Measurements from ENCODE around the gene NECTIN1. TPM values are rescaled to one million over a fixed set of nuclear protein-coding genes. Genes with fewer than 3 reads are reported as not detected.

NECTIN1 gene
- total and polyA plus RNA-seq, 2 of the 4 experiments (the other 2 are of a cell fraction): 2.3 to 4.2 TPM

DNA sequence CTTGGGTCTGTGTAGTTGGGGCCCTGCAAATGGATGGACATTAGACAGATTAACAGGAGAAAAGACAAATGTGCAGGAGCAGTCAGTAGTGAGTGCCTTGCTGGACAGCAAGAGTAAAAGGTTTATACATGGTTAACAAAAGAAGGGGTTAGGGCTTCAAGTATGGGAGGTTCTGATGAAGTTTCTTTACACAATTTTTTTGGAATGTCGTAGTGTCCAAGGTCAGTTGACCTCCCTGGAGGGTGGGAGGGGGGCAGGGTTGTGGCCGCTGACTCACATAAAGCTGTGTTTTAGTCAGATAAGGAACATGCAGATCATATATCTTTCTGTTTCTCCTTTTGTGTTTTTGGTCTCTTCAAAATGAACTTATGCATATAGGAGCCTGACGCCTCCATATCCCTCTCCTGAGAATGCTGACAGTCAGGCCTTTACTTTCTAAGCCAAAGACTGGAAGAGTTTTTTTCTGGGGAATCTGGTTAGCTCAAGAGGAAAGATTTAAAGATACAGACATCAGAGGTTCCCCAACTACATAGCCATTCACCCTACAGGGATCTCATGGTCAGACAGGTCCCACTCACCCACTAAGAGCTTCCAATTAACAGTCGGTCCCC is 134.3 kb downstream of the NECTIN1 start:
- Histone ChIP-seq H3K36me3 (ENCODE audit: control insufficient read depth, insufficient read depth, low read length) (no peaks in the 10 kb centered on the region), H3K4me1 (ENCODE audit: control insufficient read depth, insufficient read depth, low read length) (peaks cover 10% of the 10 kb centered on the region), H3K4me2 (ENCODE audit: low read depth, low read length) (peak overlapping the region; percentile 9), H4K5ac (ENCODE audit: low read depth, low read length) (no peak overlapping the region), H2BK20ac (ENCODE audit: low read depth, low read length) (peak overlapping the region; percentile 66), H3K9me3 (ENCODE audit: control insufficient read depth, insufficient read depth, low read length) (peaks cover 6% of the 10 kb centered on the region), H3K9me1 (ENCODE audit: insufficient read depth, low read length) (peaks cover 11% of the 10 kb centered on the region), H2AK5ac (ENCODE audit: low read depth, low read length) (peak overlapping the region; percentile 68; the same call in 1 of the 2 replicates), H3K56ac (ENCODE audit: extremely low read depth, insufficient read depth, low read length) (no peak overlapping the region; the same call in 1 of the 2 replicates), H3K4ac (ENCODE audit: low read depth, low read length) (peak overlapping the region; percentile 38; the same call in 1 of the 2 replicates), H2BK15ac (ENCODE audit: low read depth, low read length) (peak overlapping the region; percentile 64; the same call in 1 of the 3 replicates), H3K27me3 (ENCODE audit: control insufficient read depth, insufficient read depth, low read length) (no peaks in the 10 kb centered on the region; the same call in 1 of the 2 replicates), H3K27ac (ENCODE audit: insufficient read depth, low read length) (peak overlapping the region; percentile 78), H2AFZ (replicated peaks; ENCODE audit: low read length, poor library complexity) (no peak overlapping the region), H3K79me1 (ENCODE audit: low read depth in 1 of 2, low read length in 2 of 2) (no peaks in the 10 kb centered on the region), H3K9ac (ENCODE audit: low read depth, low read length) (no peak overlapping the region), H2AK9ac (replicated peaks; ENCODE audit: low read depth, low read length, poor library complexity) (no peak overlapping the region), H4K8ac (ENCODE audit: low read depth in 2 of 2, low read length in 2 of 2) (peak overlapping the region in 1 of 2 experiments; percentile 70; a peak in 2 of 4 replicates), H3K4me3 (ENCODE audit: insufficient read depth, low read depth, low read length) (no peak overlapping the region), H2BK120ac (ENCODE audit: low read depth, low read length) (peak overlapping the region; percentile 83), H4K91ac (ENCODE audit: insufficient read depth, low read depth, low read length) (peak overlapping the region; percentile 78; the same call in 1 of the 2 replicates), H4K20me1 (ENCODE audit: insufficient read depth, low read length) (no peaks in the 10 kb centered on the region), H2BK5ac (ENCODE audit: low read depth, low read length, poor library complexity, severe bottlenecking) (no peak overlapping the region), H3K23ac (ENCODE audit: low read depth, low read length) (no peak overlapping the region), H3K18ac (ENCODE audit: low read depth, low read length) (peak overlapping the region; percentile 87), H3K14ac (replicated peaks; ENCODE audit: low read depth, low read length) (peak overlapping the region; percentile 59; the same call in 1 of the 2 replicates)
- in situ Hi-C loops (cut with MboI; ENCODE audit: low sequenced_read_pairs): no loop called here
- dilution Hi-C loops (cut with HindIII; ENCODE audit: low sequenced_read_pairs, unreplicated experiment): no loop called here
- WGBS, 2 experiments (ENCODE audit: extremely low coverage in 2 of 2, insufficient read length in 1 of 2): no CpG with 5 or more reads among the region's 4 CpGs
- ATAC-seq (ENCODE audit: low read depth) (peak; percentile 86), DNase-seq (peak; percentile 87)
- ChIA-PET CTCF (interaction anchor here (1.1 to 1.4 kb wide), 2 partner anchors 21 to 79 kb away, joined by 3 read pairs; no protein-coding TSS in a partner anchor), POLR2A (ENCODE audit: unreplicated experiment) (no interaction called here)
- no TSS peak for BruUV-seq (replicated peaks)
- intact Hi-C loops (cut with micrococcal nuclease): no loop called here
- TF ChIP-seq FOS (IDR thresholded peaks at IDR 0.05; ENCODE audit: low read depth, low read length): peak; percentile 60
- 0 out of 2 replicates have a peak, but pooled peaks have one; percentile 9 for TF ChIP-seq BHLHE40 (IDR thresholded peaks at IDR 0.05; ENCODE audit: low read depth, low read length)
- no peak for TF ChIP-seq MAFK (IDR thresholded peaks at IDR 0.05; ENCODE audit: low read depth, low read length)
- TF ChIP-seq, protein P1, sequence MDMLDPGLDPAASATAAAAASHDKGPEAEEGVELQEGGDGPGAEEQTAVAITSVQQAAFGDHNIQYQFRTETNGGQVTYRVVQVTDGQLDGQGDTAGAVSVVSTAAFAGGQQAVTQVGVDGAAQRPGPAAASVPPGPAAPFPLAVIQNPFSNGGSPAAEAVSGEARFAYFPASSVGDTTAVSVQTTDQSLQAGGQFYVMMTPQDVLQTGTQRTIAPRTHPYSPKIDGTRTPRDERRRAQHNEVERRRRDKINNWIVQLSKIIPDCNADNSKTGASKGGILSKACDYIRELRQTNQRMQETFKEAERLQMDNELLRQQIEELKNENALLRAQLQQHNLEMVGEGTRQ (IDR thresholded peaks at IDR 0.05; ENCODE audit: low read depth, low read length): 0 out of 2 replicates have a peak, but pooled peaks have one; percentile 16
- peak; percentile 46; the same call in 1 of the 2 replicates for TF ChIP-seq MAZ (IDR thresholded peaks at IDR 0.05; ENCODE audit: borderline replicate concordance, low read depth, low read length)
- no peak for TF ChIP-seq POLR2A (IDR thresholded peaks at IDR 0.05; ENCODE audit: low read depth, low read length)
- no peak for TF ChIP-seq RCOR1 (IDR thresholded peaks at IDR 0.05; ENCODE audit: insufficient replicate concordance, low read length)
- TF ChIP-seq NFE2L2 (IDR thresholded peaks at IDR 0.05; ENCODE audit: low read depth, low read length): no peak
- TF ChIP-seq, protein P2, sequence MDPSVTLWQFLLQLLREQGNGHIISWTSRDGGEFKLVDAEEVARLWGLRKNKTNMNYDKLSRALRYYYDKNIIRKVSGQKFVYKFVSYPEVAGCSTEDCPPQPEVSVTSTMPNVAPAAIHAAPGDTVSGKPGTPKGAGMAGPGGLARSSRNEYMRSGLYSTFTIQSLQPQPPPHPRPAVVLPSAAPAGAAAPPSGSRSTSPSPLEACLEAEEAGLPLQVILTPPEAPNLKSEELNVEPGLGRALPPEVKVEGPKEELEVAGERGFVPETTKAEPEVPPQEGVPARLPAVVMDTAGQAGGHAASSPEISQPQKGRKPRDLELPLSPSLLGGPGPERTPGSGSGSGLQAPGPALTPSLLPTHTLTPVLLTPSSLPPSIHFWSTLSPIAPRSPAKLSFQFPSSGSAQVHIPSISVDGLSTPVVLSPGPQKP (IDR thresholded peaks at IDR 0.05; ENCODE audit: borderline replicate concordance, low read depth, low read length): no peak
- TF ChIP-seq RAD21 (IDR thresholded peaks at IDR 0.05; ENCODE audit: low read length): 0 out of 2 replicates have a peak, but pooled peaks have one; percentile 3
- no peak for TF ChIP-seq CEBPB (IDR thresholded peaks at IDR 0.05; ENCODE audit: low read depth, low read length)
- TF ChIP-seq RFX5 (IDR thresholded peaks at IDR 0.05; ENCODE audit: low read depth, low read length): no peak
- no peak for TF ChIP-seq CHD1 (IDR thresholded peaks at IDR 0.05; ENCODE audit: low read depth, low read length)
- TF ChIP-seq, protein P3, sequence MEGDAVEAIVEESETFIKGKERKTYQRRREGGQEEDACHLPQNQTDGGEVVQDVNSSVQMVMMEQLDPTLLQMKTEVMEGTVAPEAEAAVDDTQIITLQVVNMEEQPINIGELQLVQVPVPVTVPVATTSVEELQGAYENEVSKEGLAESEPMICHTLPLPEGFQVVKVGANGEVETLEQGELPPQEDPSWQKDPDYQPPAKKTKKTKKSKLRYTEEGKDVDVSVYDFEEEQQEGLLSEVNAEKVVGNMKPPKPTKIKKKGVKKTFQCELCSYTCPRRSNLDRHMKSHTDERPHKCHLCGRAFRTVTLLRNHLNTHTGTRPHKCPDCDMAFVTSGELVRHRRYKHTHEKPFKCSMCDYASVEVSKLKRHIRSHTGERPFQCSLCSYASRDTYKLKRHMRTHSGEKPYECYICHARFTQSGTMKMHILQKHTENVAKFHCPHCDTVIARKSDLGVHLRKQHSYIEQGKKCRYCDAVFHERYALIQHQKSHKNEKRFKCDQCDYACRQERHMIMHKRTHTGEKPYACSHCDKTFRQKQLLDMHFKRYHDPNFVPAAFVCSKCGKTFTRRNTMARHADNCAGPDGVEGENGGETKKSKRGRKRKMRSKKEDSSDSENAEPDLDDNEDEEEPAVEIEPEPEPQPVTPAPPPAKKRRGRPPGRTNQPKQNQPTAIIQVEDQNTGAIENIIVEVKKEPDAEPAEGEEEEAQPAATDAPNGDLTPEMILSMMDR (conservative IDR thresholded peaks at IDR 0.05; ENCODE audit: low read depth, low read length): no peak
- no peak for TF ChIP-seq MXI1 (IDR thresholded peaks at IDR 0.05; ENCODE audit: borderline replicate concordance, low read depth, low read length)

Data from IMR-90 (cell line).